ENCODE results near the gene TUSC2.
A peak's percentile ranks its signal among the peaks of the same experiment; 100 is the strongest.

The TUSC2 gene

GRCh38 chr3:50292159-50293078 lies 35.6 kb downstream of the TUSC2 start, which contains the start of gene IFRD2:
Gene IFRD2, minus strand, starts transcription at chr3:50292429. Its CDS starts 155 bp downstream, at chr3:50292274.
- TF ChIP-seq, protein P1, sequence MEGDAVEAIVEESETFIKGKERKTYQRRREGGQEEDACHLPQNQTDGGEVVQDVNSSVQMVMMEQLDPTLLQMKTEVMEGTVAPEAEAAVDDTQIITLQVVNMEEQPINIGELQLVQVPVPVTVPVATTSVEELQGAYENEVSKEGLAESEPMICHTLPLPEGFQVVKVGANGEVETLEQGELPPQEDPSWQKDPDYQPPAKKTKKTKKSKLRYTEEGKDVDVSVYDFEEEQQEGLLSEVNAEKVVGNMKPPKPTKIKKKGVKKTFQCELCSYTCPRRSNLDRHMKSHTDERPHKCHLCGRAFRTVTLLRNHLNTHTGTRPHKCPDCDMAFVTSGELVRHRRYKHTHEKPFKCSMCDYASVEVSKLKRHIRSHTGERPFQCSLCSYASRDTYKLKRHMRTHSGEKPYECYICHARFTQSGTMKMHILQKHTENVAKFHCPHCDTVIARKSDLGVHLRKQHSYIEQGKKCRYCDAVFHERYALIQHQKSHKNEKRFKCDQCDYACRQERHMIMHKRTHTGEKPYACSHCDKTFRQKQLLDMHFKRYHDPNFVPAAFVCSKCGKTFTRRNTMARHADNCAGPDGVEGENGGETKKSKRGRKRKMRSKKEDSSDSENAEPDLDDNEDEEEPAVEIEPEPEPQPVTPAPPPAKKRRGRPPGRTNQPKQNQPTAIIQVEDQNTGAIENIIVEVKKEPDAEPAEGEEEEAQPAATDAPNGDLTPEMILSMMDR (IDR thresholded peaks at IDR 0.05; ENCODE audit: control extremely low read depth, extremely low read depth, low read depth, missing control alignments), result no peak
- CTCF ChIA-PET, result interaction anchor here (0.6 to 2.5 kb wide), 6 partner anchors 11 to 98 kb away, joined by 3 to 7 read pairs (median 4); partner anchors contain the start of gene LSMEM2
- POLR2A ChIA-PET, result no interaction called here
- DNase-seq (ENCODE audit: extremely low spot score), result peak; percentile 96

DNA sequence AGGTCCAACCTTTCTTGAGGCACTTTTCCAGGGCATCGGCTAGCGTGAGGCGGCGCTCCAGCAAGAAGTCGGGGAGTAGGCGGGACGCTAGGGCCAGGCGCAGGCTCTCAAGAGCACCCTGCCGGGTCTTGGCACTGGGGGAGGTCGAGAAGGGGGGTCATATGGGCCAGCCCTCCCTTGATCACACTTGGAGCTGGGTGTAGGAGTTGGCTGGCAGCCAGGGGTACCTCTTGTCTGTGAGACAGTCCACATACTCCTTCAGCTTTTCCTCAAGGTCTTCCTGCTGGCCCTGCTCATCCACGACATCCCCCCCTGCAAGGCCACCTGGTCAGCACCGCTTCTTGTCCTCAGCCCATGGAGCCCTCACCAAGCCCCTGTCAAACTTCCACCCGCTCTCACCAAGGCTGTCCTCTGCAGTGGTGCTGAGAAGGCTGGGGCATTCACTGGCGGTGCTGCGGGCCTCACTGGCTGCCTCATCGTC lies 37.8 kb downstream of the TUSC2 start:
- TF ChIP-seq, protein P1 (IDR thresholded peaks at IDR 0.05; ENCODE audit: control extremely low read depth, extremely low read depth, low read depth, missing control alignments), result no peak
- ChIA-PET POLR2A (no interaction called here), CTCF (interaction anchor here (0.7 to 1.8 kb wide), 4 partner anchors 8 to 64 kb away, joined by 3 to 6 read pairs (median 5); no protein-coding TSS in a partner anchor)
- no peak for DNase-seq (ENCODE audit: extremely low spot score)

GRCh38 chr3:50289130-50289529 lies 38.9 kb downstream of the TUSC2 start:
- TF ChIP-seq, protein P1 (IDR thresholded peaks at IDR 0.05; ENCODE audit: control extremely low read depth, extremely low read depth, low read depth, missing control alignments), result no peak
- no peak for DNase-seq (ENCODE audit: extremely low spot score)
- ChIA-PET CTCF (interaction anchor here (1.0 to 1.8 kb wide), 6 partner anchors 10 to 63 kb away, joined by 3 to 6 read pairs (median 4); partner anchors contain the start of gene LSMEM2), POLR2A (interaction anchor here (0.6 kb wide), 1 partner anchor 8 kb away, joined by 10 read pairs; no protein-coding TSS in a partner anchor)

DNA sequence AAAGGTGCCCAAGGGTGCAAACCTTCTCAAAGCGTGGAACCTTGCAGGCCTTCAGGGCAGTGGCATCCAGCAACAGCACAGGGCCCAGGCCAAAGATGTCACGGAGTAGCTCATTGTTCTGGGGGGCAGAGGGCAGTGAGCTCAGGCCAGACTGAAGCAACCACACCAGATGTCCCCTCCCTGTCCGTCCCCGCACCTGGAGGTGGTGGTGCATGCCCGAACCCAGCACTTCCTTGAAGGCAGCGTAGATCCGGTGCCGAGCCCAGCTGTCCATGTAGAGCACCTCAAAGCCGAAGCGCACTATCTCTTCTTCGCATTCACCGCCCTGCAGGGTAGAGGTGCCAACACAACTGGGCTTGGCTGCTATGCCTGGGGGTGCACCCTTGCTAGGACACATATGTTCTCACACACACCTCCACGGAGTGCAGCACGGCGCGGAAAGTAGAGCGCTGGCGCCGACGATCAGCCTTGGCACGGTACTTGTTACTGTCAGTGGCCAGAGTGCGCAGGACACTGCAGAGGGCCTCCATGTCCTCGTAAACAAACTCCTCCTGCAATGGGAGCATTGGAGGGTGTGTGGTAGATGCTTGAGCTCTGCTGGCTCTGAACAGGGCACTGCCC lies 39.5 kb downstream of the TUSC2 start:
- TF ChIP-seq, protein P1 (IDR thresholded peaks at IDR 0.05; ENCODE audit: control extremely low read depth, extremely low read depth, low read depth, missing control alignments), result no peak
- ChIA-PET CTCF (interaction anchor here (0.9 to 1.8 kb wide), 6 partner anchors 9 to 62 kb away, joined by 3 to 6 read pairs (median 4); partner anchors contain the start of gene LSMEM2), POLR2A (no interaction called here)
- DNase-seq (ENCODE audit: extremely low spot score), result no peak

- DNase-seq (ENCODE audit: extremely low spot score), result no peak
- ChIA-PET CTCF (interaction anchor here (1.2 to 1.6 kb wide), 3 partner anchors 12 to 41 kb away, joined by 3 to 5 read pairs (median 4); partner anchors contain the start of genes HYAL3 and NAA80), POLR2A (no interaction called here)
- TF ChIP-seq, protein P1 (IDR thresholded peaks at IDR 0.05; ENCODE audit: control extremely low read depth, extremely low read depth, low read depth, missing control alignments), result no peak
Observed at GRCh38 chr3:50287262-50287661, 40.8 kb downstream of the TUSC2 start.
